GM20000 (cell line): ENCODE results near the gene SLC25A29.
A peak's percentile ranks its signal among the peaks of the same experiment; 100 is the strongest.

ENCODE experiments used
- DNase-seq: peaks from one replicate; pipeline ENCODE4 v3.0.0; 2012; ENCODE audit warnings: low spot score
- TF ChIP-seq, protein P1 (sequence below): IDR thresholded peaks from 2 replicates; pipeline ENCODE4 v1.5.1; 2012; ENCODE audit warnings: mild to moderate bottlenecking, control low read depth; ENCODE audit errors: extremely low read depth, missing control alignments

The SLC25A29 gene

DNA sequence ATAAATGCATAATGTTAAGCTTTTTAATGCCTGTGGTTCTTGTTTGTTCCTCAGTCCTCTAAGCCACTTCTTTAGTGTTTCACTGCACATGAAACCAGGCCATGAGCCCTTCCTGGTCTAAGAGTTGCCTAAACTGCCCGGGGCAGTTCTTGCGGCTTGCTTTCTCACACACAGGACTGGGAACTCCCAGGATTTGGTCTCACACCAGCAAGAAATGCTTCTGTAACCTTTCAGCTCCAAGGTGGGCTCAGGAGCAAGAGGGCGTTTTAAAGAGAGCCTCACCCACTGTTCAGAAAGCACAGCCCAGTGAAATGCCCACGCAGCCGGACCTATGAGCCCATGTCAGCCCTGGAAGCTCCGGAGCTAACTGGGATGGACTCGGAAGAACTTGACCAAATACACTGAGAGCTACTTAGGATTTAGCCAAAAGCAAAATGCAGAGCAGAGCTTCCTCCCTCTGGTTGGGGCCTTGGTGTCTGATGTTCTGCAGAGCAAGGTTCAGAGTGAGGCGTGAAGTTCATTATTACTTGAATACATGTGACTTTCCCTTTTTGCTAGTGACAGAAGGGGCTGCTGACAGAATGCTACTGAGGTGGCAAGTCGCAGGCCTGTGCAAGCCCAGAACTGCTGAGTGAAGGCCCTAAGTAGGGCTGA is 23.4 kb downstream of the SLC25A29 start:
- TF ChIP-seq, protein P1, sequence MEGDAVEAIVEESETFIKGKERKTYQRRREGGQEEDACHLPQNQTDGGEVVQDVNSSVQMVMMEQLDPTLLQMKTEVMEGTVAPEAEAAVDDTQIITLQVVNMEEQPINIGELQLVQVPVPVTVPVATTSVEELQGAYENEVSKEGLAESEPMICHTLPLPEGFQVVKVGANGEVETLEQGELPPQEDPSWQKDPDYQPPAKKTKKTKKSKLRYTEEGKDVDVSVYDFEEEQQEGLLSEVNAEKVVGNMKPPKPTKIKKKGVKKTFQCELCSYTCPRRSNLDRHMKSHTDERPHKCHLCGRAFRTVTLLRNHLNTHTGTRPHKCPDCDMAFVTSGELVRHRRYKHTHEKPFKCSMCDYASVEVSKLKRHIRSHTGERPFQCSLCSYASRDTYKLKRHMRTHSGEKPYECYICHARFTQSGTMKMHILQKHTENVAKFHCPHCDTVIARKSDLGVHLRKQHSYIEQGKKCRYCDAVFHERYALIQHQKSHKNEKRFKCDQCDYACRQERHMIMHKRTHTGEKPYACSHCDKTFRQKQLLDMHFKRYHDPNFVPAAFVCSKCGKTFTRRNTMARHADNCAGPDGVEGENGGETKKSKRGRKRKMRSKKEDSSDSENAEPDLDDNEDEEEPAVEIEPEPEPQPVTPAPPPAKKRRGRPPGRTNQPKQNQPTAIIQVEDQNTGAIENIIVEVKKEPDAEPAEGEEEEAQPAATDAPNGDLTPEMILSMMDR, result no peak
- no peak for DNase-seq

DNA sequence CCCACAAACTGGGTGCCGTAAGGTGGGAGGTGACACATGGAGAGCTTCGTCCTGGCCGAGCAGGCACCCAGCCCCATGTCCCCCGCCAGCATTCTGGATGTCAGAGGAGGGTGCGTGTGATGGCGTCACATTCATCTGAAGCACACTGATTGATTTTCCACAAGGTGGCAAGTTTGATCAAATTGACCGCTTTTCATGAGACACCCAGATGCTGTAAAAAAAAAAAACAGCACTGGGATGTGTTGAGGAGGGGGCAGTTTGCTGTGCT is 24.2 kb downstream of the SLC25A29 start:
- DNase-seq, result no peak
- TF ChIP-seq, protein P1, result no peak

DNA sequence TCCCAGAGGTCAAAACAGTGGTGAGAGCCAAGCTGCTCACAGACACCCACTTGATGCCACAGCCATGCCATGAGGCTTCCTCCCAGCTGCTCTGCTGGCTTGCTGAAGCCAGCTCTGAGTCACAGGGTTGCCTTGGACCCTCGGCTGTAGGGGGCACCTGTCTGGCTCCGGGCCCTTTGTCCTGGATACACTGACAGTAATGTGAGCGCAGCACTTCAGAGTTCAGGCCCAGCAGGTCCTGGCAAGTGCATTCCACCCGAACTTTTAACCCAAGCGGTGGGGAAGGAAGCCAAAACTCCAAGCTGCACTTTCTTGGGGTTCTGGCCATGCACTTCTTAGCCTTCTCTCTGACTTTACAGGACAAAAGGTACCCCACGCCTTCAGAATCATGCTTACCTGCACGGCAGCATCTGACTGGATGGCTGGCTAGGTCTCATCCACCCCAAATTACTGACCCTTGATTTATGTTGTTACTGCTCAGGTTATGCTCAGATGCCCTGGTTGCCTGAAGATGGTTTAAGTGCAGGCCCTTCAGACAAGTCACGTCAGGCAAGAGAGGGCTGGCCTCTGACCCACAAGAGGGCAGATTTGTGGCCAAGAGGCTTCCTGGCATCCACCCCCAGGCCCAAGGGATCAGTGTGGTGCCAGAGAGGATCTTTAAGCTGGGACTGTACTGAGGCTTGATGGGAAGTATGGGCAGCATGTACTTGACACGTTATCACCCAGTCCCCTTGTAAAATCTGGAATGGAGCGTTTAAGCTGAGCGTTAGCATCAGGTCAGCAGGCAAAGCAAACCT is 24.8 kb downstream of the SLC25A29 start:
- no peak for DNase-seq
- TF ChIP-seq, protein P1, result no peak

DNA sequence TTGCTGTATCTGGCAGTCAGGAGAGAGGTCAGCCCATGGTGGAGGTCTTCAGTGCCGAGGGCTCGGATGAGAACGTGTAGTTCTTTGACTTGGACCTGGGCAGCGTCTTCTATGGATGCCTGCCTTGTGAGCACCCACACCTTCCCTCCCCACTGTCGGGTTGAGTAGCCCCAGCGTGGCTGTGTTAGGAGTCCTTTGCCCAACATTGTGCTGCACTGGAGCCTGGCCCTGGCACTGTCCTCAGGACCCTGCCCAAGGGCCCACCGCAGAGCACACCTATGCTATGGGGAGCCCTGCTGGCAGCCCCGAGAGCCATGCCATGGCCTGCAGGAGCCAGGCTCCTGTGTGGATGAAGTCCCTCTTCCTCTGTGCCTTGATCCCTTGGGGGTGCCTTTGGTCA is 26.7 kb downstream of the SLC25A29 start:
- no peak for DNase-seq
- TF ChIP-seq, protein P1, result no peak

DNA sequence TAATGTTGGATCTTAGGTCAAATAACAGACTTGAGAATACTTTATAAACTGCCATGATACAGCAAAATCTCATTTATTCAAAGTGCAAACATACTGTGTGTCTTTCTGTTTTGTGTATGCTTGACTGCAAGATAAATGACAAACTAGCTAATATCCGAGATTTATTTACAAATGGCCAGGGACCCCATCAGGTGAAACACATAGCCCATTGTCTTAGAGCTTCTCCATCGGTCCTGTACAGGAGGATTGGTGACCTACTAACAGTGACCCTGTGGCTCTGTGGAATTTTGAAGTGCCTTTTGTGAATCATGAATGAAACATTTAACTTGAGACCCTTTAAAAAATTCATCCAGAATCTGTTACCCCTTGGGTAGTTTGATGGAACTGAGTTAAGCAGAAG is 27.1 kb downstream of the SLC25A29 start:
- TF ChIP-seq, protein P1, result no peak
- DNase-seq, result no peak

DNA sequence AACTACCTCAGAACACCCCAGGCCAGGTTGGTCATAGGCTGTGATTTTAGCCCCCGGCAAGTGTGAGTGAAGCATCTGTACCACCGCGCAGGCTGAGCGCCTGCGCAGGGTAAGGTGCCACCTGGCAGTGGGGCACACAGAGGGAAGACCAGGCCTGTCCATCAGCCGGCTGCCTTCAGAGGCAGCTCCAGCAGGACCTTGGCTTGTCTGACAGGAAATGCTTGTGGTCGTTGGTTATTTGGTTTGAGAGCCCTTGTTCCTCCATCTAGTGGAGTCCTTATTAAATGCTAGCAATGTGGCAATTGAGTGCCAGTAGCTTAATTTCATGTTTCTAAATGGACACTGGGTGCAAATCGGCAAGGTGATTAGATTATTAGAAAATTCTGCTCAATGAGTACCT is 27.5 kb downstream of the SLC25A29 start:
- TF ChIP-seq, protein P1, result no peak
- peak; percentile 42 for DNase-seq

DNA sequence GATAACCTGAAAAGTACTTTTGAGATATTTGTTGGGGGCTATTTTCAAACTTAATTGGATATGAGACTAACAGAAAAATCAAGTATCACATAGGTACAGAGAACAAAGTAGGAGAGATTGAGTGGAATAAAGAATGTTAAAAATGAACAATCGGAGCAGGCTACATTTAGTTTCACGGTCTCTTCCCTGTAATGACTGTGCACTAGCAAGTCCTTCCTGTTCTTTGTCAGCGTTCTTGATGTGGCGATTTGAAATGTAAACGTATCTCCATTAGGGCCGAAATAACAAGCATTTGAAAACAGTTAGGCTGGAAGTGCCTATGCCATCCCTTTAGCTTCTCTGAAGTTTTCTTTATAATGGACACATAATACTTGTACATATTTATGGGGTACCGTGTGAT is 31.0 kb downstream of the SLC25A29 start:
- DNase-seq, result no peak

More for the DNA sequence above, 31.0 kb downstream of the SLC25A29 start:
- TF ChIP-seq, protein P1, result no peak
